ENCODE measurements around the gene PALLD. TPM values are rescaled to one million over a fixed set of nuclear protein-coding genes. Genes with fewer than 3 reads are reported as not detected.
A peak's percentile ranks its signal among the peaks of the same experiment; 100 is the strongest.

PALLD gene
- total RNA-seq, 1 experiment from 2014 or later, result 95.9 TPM

GRCh38 chr4:168831919-168832762, 335.3 kb downstream of the PALLD start:
- in situ Hi-C loops (cut with HindIII; ENCODE audit: low pct_unique_long_range_greater_than_20kb, low sequenced_read_pairs), result no loop called here
- DNase-seq (ENCODE audit: low read depth), result peak; percentile 85

- in situ Hi-C loops (cut with HindIII; ENCODE audit: low pct_unique_long_range_greater_than_20kb, low sequenced_read_pairs), result no loop called here
These were observed 336.1 kb downstream of the PALLD start for GRCh38 chr4:168832763-168833575.

GRCh38 chr4:168833881-168834280, 337.0 kb downstream of the PALLD start:
- peak; percentile 35 for DNase-seq (ENCODE audit: low read depth)
- in situ Hi-C loops (cut with HindIII; ENCODE audit: low pct_unique_long_range_greater_than_20kb, low sequenced_read_pairs), result no loop called here

More at GRCh38 chr4:168832763-168833575, 336.1 kb downstream of the PALLD start:
- peak; percentile 42 for DNase-seq (ENCODE audit: low read depth)

- in situ Hi-C loops (cut with HindIII; ENCODE audit: low pct_unique_long_range_greater_than_20kb, low sequenced_read_pairs), result no loop called here
- DNase-seq (ENCODE audit: low read depth), result peak; percentile 34
These were observed 339.1 kb downstream of the PALLD start for GRCh38 chr4:168835880-168836454.

GRCh38 chr4:168836490-168836889, 339.6 kb downstream of the PALLD start:
- in situ Hi-C loops (cut with HindIII; ENCODE audit: low pct_unique_long_range_greater_than_20kb, low sequenced_read_pairs), result no loop called here
- DNase-seq (ENCODE audit: low read depth), result no peak

- in situ Hi-C loops (cut with HindIII; ENCODE audit: low pct_unique_long_range_greater_than_20kb, low sequenced_read_pairs), result no loop called here
These were observed 341.1 kb downstream of the PALLD start for GRCh38 chr4:168837922-168838321.

GRCh38 chr4:168839758-168840391, 343.0 kb downstream of the PALLD start:
- in situ Hi-C loops (cut with HindIII; ENCODE audit: low pct_unique_long_range_greater_than_20kb, low sequenced_read_pairs), result no loop called here
- DNase-seq (ENCODE audit: low read depth), result no peak

More at GRCh38 chr4:168837922-168838321, 341.1 kb downstream of the PALLD start:
- no peak for DNase-seq (ENCODE audit: low read depth)

GRCh38 chr4:168840392-168840763, 343.5 kb downstream of the PALLD start:
- in situ Hi-C loops (cut with HindIII; ENCODE audit: low pct_unique_long_range_greater_than_20kb, low sequenced_read_pairs), result no loop called here
- no peak for DNase-seq (ENCODE audit: low read depth)

- in situ Hi-C loops (cut with HindIII; ENCODE audit: low pct_unique_long_range_greater_than_20kb, low sequenced_read_pairs), result no loop called here
- DNase-seq (ENCODE audit: low read depth), result no peak
These were observed 344.3 kb downstream of the PALLD start for GRCh38 chr4:168841000-168841671.

GRCh38 chr4:168841672-168842019, 344.8 kb downstream of the PALLD start:
- no peak for DNase-seq (ENCODE audit: low read depth)
- in situ Hi-C loops (cut with HindIII; ENCODE audit: low pct_unique_long_range_greater_than_20kb, low sequenced_read_pairs), result no loop called here

GRCh38 chr4:168842186-168842585, 345.3 kb downstream of the PALLD start:
- no peak for DNase-seq (ENCODE audit: low read depth)
- in situ Hi-C loops (cut with HindIII; ENCODE audit: low pct_unique_long_range_greater_than_20kb, low sequenced_read_pairs), result no loop called here

GRCh38 chr4:168843635-168844034, 346.8 kb downstream of the PALLD start:
- no peak for DNase-seq (ENCODE audit: low read depth)
- in situ Hi-C loops (cut with HindIII; ENCODE audit: low pct_unique_long_range_greater_than_20kb, low sequenced_read_pairs), result no loop called here

- DNase-seq (ENCODE audit: low read depth), result no peak
- in situ Hi-C loops (cut with HindIII; ENCODE audit: low pct_unique_long_range_greater_than_20kb, low sequenced_read_pairs), result no loop called here
These were observed 347.6 kb downstream of the PALLD start for GRCh38 chr4:168844353-168845049.

GRCh38 chr4:168845897-168846296, 349.0 kb downstream of the PALLD start:
- in situ Hi-C loops (cut with HindIII; ENCODE audit: low pct_unique_long_range_greater_than_20kb, low sequenced_read_pairs), result no loop called here
- DNase-seq (ENCODE audit: low read depth), result no peak

GRCh38 chr4:168846414-168846813, 349.6 kb downstream of the PALLD start:
- in situ Hi-C loops (cut with HindIII; ENCODE audit: low pct_unique_long_range_greater_than_20kb, low sequenced_read_pairs), result no loop called here

GRCh38 chr4:168847771-168848502, 351.1 kb downstream of the PALLD start:
- DNase-seq (ENCODE audit: low read depth), result no peak
- in situ Hi-C loops (cut with HindIII; ENCODE audit: low pct_unique_long_range_greater_than_20kb, low sequenced_read_pairs), result no loop called here

More at GRCh38 chr4:168846414-168846813, 349.6 kb downstream of the PALLD start:
- DNase-seq (ENCODE audit: low read depth), result no peak
